ENCODE data around the gene LMTK2.

DNA sequence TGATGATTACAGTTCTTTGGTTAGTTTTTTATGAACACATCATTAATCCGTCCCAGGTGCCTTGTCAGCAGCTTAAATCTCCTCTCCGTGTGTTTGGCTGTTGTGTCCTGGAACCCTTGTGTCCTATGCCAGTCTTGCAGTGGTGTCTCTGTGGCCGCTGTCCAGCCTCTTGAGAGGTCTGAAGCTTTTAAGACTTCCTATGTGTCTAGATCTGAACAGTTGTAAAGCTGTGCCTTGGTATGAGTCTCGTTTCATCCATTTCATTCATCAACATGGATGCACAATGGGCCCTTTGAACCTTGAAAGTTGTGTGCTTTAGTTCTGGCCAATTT lies 16.7 kb downstream of the LMTK2 start:
- TF ChIP-seq, protein P1, sequence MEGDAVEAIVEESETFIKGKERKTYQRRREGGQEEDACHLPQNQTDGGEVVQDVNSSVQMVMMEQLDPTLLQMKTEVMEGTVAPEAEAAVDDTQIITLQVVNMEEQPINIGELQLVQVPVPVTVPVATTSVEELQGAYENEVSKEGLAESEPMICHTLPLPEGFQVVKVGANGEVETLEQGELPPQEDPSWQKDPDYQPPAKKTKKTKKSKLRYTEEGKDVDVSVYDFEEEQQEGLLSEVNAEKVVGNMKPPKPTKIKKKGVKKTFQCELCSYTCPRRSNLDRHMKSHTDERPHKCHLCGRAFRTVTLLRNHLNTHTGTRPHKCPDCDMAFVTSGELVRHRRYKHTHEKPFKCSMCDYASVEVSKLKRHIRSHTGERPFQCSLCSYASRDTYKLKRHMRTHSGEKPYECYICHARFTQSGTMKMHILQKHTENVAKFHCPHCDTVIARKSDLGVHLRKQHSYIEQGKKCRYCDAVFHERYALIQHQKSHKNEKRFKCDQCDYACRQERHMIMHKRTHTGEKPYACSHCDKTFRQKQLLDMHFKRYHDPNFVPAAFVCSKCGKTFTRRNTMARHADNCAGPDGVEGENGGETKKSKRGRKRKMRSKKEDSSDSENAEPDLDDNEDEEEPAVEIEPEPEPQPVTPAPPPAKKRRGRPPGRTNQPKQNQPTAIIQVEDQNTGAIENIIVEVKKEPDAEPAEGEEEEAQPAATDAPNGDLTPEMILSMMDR (conservative IDR thresholded peaks at IDR 0.05): no peak
- no peak for TF ChIP-seq EZH2 (IDR thresholded peaks at IDR 0.05; ENCODE audit: low read depth)

Measured in PC-9 (cell line).